Esophagus muscularis mucosa (tissue), 3 donors: ENCODE data around the gene RBM28.

Source experiments
- CTCF ChIP-seq, 3 experiments: fragments of 200-600 bp in 2 of 3; fragments of 450-650 bp in 1 of 3; sonication (generic) in 2 of 3; IDR thresholded peaks; one replicate each; pipeline ENCODE4 v1.5.1; 2017 to 2019; ENCODE audit warnings: antibody characterized with exemption in 3 of 3, mild to moderate bottlenecking in 2 of 3, moderate library complexity in 1 of 3
- POLR2A ChIP-seq: fragments of 450-650 bp; IDR thresholded peaks from one replicate; pipeline ENCODE4 v1.6.1; 2017; ENCODE audit warnings: antibody characterized with exemption, moderate library complexity, mild to moderate bottlenecking, low read depth

GRCh38 chr7:128383776-128384175, 40.1 kb upstream of the RBM28 start:
- TF ChIP-seq CTCF (IDR thresholded peaks at IDR 0.05) (no peak), POLR2A (no peak)
